ENCODE measurements around the gene RAB28. TPM values are rescaled to one million over a fixed set of nuclear protein-coding genes. Genes with fewer than 3 reads are reported as not detected.

Gene RAB28
- total and polyA plus RNA-seq, 2 of the 8 experiments (the other 6 are each of a cell fraction or from before 2014, with no cell fraction given), result 16.0 to 18.7 TPM

DNA sequence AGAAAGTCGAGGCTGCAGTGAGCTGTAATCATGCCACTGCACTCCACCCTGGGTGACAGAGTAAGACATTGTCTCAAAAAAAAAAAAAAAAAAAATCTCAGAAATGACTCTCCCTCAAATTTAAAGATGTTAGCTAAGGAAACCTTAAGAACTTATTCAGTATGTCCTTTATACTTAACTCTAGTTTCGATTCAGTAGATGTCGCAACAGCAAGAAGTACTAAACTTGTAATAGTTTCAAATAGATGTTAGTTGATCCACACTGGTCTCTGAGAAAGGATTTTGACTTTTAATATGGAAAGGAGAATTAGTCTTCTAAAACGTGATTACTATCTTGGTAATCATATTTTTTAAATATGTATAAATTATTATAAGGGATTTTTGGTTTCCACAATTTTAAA lies 30.6 kb upstream of the RAB28 start:
- Histone ChIP-seq H3K4me3 (ENCODE audit: extremely low read depth in 1 of 4, insufficient read depth in 2 of 4, low read depth in 3 of 4, low read length in 4 of 4) (no peak overlapping the region), H3K23me2 (ENCODE audit: low read depth, low read length) (no peaks in the 10 kb centered on the region), H4K91ac (replicated peaks; ENCODE audit: insufficient read length, low read length) (no peak overlapping the region), H3K79me2 (ENCODE audit: control insufficient read depth in 1 of 2, insufficient read depth in 2 of 2, low read length in 2 of 2) (no peaks in the 10 kb centered on the region), H3K27ac (ENCODE audit: low read depth, low read length) (no peak overlapping the region), H2BK5ac (ENCODE audit: low read depth, low read length) (no peak overlapping the region), H3K9me3 (ENCODE audit: insufficient read depth in 2 of 2, low read depth in 1 of 2, low read length in 1 of 2) (no peaks in the 10 kb centered on the region), H4K8ac (ENCODE audit: extremely low read depth, insufficient read depth, low read length) (no peak overlapping the region), H3K4ac (replicated peaks; ENCODE audit: insufficient read length, low read depth, low read length) (no peak overlapping the region), H3K14ac (ENCODE audit: insufficient read length) (no peak overlapping the region), H2BK20ac (ENCODE audit: low read length) (no peak overlapping the region), H4K5ac (ENCODE audit: insufficient read length, low read depth, low read length) (no peak overlapping the region), H2AK5ac (ENCODE audit: low read depth, low read length) (no peak overlapping the region), H3K4me1 (replicated peaks in 1 of 4; ENCODE audit: control insufficient read depth in 3 of 4, insufficient read depth in 4 of 4, low read length in 3 of 4) (peaks cover 0 to 8% (median 4%) of the 10 kb centered on the region in 4 experiments; a peak in 3 of 7 replicates), H3K9ac (replicated peaks in 1 of 4; ENCODE audit: extremely low read depth in 1 of 4, low read depth in 3 of 4, low read length in 3 of 4) (no peak overlapping the region), H2BK120ac (replicated peaks; ENCODE audit: low read depth, low read length) (no peak overlapping the region), H3K4me2 (ENCODE audit: insufficient read depth in 1 of 2, low read depth in 2 of 2, low read length in 2 of 2) (no peak overlapping the region), H3K27me3 (replicated peaks in 1 of 4; ENCODE audit: control insufficient read depth in 3 of 4, extremely low read depth in 1 of 4, insufficient read depth in 3 of 4, low read length in 3 of 4) (no peaks in the 10 kb centered on the region), H2BK12ac (ENCODE audit: low read depth, low read length) (no peak overlapping the region), H3K56ac (replicated peaks; ENCODE audit: insufficient read length, low read depth, low read length) (no peak overlapping the region), H3K36me3 (ENCODE audit: control insufficient read depth in 2 of 4, insufficient read depth in 4 of 4, low read length in 3 of 4) (no peaks in the 10 kb centered on the region), H4K20me1 (replicated peaks in 1 of 2; ENCODE audit: control insufficient read depth in 1 of 2, insufficient read depth in 2 of 2, low read length in 2 of 2) (no peaks in the 10 kb centered on the region), H2BK15ac (ENCODE audit: low read length) (no peak overlapping the region), H3K18ac (ENCODE audit: extremely low read depth, low read length) (no peak overlapping the region), H3K23ac (ENCODE audit: insufficient read length) (no peak overlapping the region), H2AFZ (ENCODE audit: low read length) (no peak overlapping the region), H3K79me1 (ENCODE audit: low read depth, low read length) (no peaks in the 10 kb centered on the region)
- FAIRE-seq (no peak), DNase-seq (ENCODE audit: low read depth in 1 of 2, low spot score in 2 of 2) (no peak)
- CTCF ChIA-PET (ENCODE audit: partially characterized antibody), result interaction anchor here (0.7 to 1.7 kb wide), 3 partner anchors 9 to 140 kb away, joined by 3 to 6 read pairs (median 4); no protein-coding TSS in a partner anchor
- WGBS, 2 experiments (ENCODE audit: extremely low coverage in 1 of 2, insufficient coverage in 1 of 2, insufficient read length in 1 of 2, insufficient replicate concordance in 2 of 2, low coverage in 1 of 2, low lambda C conversion rate in 2 of 2, missing lambda C conversion rate in 1 of 2), result 79% methylated on average over 4 of the region's 4 CpGs; no CpG with 5 or more reads in 1 of the 2 experiments
- POLR2A ChIA-PET (ENCODE audit: partially characterized antibody), result no interaction called here
- no peak for TF ChIP-seq TEAD4 (IDR thresholded peaks at IDR 0.05; ENCODE audit: low read depth, low read length)
- TF ChIP-seq SIRT6 (IDR thresholded peaks at IDR 0.05; ENCODE audit: low read length), result no peak
- TF ChIP-seq PHF8 (conservative IDR thresholded peaks at IDR 0.05; ENCODE audit: low read depth, low read length), result no peak
- TF ChIP-seq RFX5 (IDR thresholded peaks at IDR 0.05; ENCODE audit: borderline replicate concordance, low read depth, low read length), result no peak
- no peak for TF ChIP-seq TAF7 (optimal IDR thresholded peaks at IDR 0.05; ENCODE audit: borderline replicate concordance, low read depth, low read length)
- no peak for TF ChIP-seq EP300 (IDR thresholded peaks at IDR 0.05; ENCODE audit: borderline replicate concordance in 1 of 2, low read depth in 2 of 2, low read length in 2 of 2)
- no peak for TF ChIP-seq CHD1 (IDR thresholded peaks at IDR 0.05; ENCODE audit: low read depth, low read length)
- no peak for TF ChIP-seq KDM5A (IDR thresholded peaks at IDR 0.05; ENCODE audit: low read length)
- TF ChIP-seq SP1 (IDR thresholded peaks at IDR 0.05; ENCODE audit: low read depth, low read length), result no peak
- TF ChIP-seq TCF12 (IDR thresholded peaks at IDR 0.05; ENCODE audit: low read depth, low read length), result no peak
- no peak for TF ChIP-seq RBBP5 (IDR thresholded peaks at IDR 0.05; ENCODE audit: borderline replicate concordance, low read depth, low read length)
- no peak for TF ChIP-seq KDM1A (IDR thresholded peaks at IDR 0.05; ENCODE audit: borderline replicate concordance, low read length)
- TF ChIP-seq EZH2 (IDR thresholded peaks at IDR 0.05; ENCODE audit: low read depth, low read length, severe bottlenecking), result no peak
- TF ChIP-seq BCL11A (IDR thresholded peaks at IDR 0.05; ENCODE audit: low read depth in 2 of 2, low read length in 2 of 2), result no peak
- TF ChIP-seq TAF1 (IDR thresholded peaks at IDR 0.05; ENCODE audit: low read depth, low read length), result no peak
- no peak for TF ChIP-seq POLR2A (IDR thresholded peaks at IDR 0.05; ENCODE audit: control extremely low read depth in 1 of 2, low read depth in 2 of 2, low read length in 2 of 2)

All from H1 (cell line).